ENCODE measurements around the gene EIPR1. TPM values are rescaled to one million over a fixed set of nuclear protein-coding genes. Genes with fewer than 3 reads are reported as not detected.

Gene EIPR1
- total RNA-seq, 1 experiment from 2014 or later: 22.8 TPM

DNA sequence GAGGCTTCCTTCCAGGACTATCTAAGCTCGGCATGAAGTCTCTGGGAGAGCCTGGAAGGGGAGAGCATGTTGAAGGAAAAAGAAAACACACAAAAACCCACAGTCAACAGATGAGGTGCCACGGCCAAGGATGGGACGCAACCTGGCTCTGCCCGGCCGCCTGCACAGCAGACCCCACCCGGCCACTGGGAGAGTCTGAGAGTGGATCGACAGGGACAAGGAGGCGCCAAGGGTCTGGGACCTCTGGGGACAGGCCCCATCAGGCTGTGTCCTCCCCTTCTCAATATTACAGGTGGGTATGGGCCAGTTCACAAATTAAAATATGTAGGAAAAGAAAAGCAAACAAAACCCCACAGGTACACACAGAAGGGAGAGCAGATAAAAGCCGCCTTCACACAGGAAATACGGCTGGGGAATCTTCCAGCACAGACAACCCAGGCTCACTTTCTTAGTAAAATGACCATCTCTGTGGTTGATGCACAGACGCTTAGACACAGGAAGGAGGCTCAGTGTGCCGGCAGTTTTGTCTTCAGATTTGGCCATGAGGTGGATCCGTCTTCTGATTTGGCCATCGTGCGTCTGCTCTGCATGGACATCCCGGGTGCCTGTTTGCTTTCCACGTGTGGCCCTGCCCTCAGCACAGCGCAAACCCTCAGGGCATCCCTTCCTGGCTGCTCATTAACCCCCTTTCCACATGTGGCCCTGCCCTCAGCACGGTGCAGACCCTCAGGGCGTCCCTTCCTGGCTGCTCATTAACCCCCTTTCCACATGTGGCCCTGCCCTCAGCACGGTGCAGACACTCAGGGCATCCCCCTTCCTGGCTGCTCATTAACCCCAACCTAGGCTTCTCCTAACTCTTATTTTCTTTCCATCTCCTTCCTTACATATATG, 138.4 kb downstream of the EIPR1 start:
- ChIA-PET POLR2A (no interaction called here), CTCF (no interaction called here)
- ATAC-seq: no peak
- TF ChIP-seq ZNF138 (CRISPR knock-in tag; conservative IDR thresholded peaks at IDR 0.05) (no peak), NFATC4 (CRISPR knock-in tag; IDR thresholded peaks at IDR 0.05) (no peak), SMAD4 (CRISPR knock-in tag; IDR thresholded peaks at IDR 0.05) (no peak), ELF4 (CRISPR knock-in tag; IDR thresholded peaks at IDR 0.05; ENCODE audit: low read depth) (no peak), MYBL2 (CRISPR knock-in tag; IDR thresholded peaks at IDR 0.05) (no peak), MAX (CRISPR knock-in tag; IDR thresholded peaks at IDR 0.05) (no peak), PREB (CRISPR knock-in tag; IDR thresholded peaks at IDR 0.05; ENCODE audit: borderline replicate concordance) (no peak), ARID4B (CRISPR knock-in tag; IDR thresholded peaks at IDR 0.05; ENCODE audit: borderline replicate concordance) (no peak), RELA (CRISPR knock-in tag; IDR thresholded peaks at IDR 0.05; ENCODE audit: borderline replicate concordance) (no peak), SP1 (CRISPR knock-in tag; conservative IDR thresholded peaks at IDR 0.05) (no peak), NR1H2 (CRISPR knock-in tag; IDR thresholded peaks at IDR 0.05) (no peak), JUN (CRISPR knock-in tag; IDR thresholded peaks at IDR 0.05) (no peak)
- TF ChIP-seq, protein P1, sequence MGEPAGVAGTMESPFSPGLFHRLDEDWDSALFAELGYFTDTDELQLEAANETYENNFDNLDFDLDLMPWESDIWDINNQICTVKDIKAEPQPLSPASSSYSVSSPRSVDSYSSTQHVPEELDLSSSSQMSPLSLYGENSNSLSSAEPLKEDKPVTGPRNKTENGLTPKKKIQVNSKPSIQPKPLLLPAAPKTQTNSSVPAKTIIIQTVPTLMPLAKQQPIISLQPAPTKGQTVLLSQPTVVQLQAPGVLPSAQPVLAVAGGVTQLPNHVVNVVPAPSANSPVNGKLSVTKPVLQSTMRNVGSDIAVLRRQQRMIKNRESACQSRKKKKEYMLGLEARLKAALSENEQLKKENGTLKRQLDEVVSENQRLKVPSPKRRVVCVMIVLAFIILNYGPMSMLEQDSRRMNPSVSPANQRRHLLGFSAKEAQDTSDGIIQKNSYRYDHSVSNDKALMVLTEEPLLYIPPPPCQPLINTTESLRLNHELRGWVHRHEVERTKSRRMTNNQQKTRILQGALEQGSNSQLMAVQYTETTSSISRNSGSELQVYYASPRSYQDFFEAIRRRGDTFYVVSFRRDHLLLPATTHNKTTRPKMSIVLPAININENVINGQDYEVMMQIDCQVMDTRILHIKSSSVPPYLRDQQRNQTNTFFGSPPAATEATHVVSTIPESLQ (CRISPR knock-in tag; IDR thresholded peaks at IDR 0.05): no peak
- TF ChIP-seq, protein P2, sequence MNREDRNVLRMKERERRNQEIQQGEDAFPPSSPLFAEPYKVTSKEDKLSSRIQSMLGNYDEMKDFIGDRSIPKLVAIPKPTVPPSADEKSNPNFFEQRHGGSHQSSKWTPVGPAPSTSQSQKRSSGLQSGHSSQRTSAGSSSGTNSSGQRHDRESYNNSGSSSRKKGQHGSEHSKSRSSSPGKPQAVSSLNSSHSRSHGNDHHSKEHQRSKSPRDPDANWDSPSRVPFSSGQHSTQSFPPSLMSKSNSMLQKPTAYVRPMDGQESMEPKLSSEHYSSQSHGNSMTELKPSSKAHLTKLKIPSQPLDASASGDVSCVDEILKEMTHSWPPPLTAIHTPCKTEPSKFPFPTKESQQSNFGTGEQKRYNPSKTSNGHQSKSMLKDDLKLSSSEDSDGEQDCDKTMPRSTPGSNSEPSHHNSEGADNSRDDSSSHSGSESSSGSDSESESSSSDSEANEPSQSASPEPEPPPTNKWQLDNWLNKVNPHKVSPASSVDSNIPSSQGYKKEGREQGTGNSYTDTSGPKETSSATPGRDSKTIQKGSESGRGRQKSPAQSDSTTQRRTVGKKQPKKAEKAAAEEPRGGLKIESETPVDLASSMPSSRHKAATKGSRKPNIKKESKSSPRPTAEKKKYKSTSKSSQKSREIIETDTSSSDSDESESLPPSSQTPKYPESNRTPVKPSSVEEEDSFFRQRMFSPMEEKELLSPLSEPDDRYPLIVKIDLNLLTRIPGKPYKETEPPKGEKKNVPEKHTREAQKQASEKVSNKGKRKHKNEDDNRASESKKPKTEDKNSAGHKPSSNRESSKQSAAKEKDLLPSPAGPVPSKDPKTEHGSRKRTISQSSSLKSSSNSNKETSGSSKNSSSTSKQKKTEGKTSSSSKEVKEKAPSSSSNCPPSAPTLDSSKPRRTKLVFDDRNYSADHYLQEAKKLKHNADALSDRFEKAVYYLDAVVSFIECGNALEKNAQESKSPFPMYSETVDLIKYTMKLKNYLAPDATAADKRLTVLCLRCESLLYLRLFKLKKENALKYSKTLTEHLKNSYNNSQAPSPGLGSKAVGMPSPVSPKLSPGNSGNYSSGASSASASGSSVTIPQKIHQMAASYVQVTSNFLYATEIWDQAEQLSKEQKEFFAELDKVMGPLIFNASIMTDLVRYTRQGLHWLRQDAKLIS (CRISPR knock-in tag; IDR thresholded peaks at IDR 0.05; ENCODE audit: borderline replicate concordance): no peak
- TF ChIP-seq, protein P3, sequence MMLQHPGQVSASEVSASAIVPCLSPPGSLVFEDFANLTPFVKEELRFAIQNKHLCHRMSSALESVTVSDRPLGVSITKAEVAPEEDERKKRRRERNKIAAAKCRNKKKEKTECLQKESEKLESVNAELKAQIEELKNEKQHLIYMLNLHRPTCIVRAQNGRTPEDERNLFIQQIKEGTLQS (CRISPR knock-in tag; conservative IDR thresholded peaks at IDR 0.05): no peak
- TF ChIP-seq, protein P4, sequence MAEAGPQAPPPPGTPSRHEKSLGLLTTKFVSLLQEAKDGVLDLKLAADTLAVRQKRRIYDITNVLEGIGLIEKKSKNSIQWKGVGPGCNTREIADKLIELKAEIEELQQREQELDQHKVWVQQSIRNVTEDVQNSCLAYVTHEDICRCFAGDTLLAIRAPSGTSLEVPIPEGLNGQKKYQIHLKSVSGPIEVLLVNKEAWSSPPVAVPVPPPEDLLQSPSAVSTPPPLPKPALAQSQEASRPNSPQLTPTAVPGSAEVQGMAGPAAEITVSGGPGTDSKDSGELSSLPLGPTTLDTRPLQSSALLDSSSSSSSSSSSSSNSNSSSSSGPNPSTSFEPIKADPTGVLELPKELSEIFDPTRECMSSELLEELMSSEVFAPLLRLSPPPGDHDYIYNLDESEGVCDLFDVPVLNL (CRISPR knock-in tag; IDR thresholded peaks at IDR 0.05; ENCODE audit: borderline replicate concordance, low read depth): no peak
- TF ChIP-seq, protein P5, sequence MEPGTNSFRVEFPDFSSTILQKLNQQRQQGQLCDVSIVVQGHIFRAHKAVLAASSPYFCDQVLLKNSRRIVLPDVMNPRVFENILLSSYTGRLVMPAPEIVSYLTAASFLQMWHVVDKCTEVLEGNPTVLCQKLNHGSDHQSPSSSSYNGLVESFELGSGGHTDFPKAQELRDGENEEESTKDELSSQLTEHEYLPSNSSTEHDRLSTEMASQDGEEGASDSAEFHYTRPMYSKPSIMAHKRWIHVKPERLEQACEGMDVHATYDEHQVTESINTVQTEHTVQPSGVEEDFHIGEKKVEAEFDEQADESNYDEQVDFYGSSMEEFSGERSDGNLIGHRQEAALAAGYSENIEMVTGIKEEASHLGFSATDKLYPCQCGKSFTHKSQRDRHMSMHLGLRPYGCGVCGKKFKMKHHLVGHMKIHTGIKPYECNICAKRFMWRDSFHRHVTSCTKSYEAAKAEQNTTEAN (CRISPR knock-in tag; IDR thresholded peaks at IDR 0.05): no peak
- H3K4me1 Mint-ChIP-seq: peaks cover 6% of the 10 kb centered on the region
- DNase-seq (ENCODE audit: low spot score): no peak
- H3K27ac Mint-ChIP-seq: no peak overlapping the region
- no peaks in the 10 kb centered on the region for H3K36me3 Mint-ChIP-seq
- no peak overlapping the region for H3K4me3 Mint-ChIP-seq
- no peaks in the 10 kb centered on the region for H3K9me3 Mint-ChIP-seq
- no peaks in the 10 kb centered on the region for H3K27me3 Mint-ChIP-seq (ENCODE audit: low read depth)
